Liver (tissue), 9 donors: ENCODE results near the gene CHDH. TPM values are rescaled to one million over a fixed set of nuclear protein-coding genes. Genes with fewer than 3 reads are reported as not detected.

Experiments
- DNase-seq: peaks from one replicate; pipeline ENCODE4 v3.0.0-alpha.2; 2017; ENCODE audit warnings: low spot score
- H3K27ac ChIP-seq, 2 donors: one replicate each; pipeline ENCODE4 v1.7.0; 2013; ENCODE audit warnings: inconsistent platforms in 2 of 2, low read length in 2 of 2, control low read depth in 1 of 2, low read depth in 1 of 2, mild to moderate bottlenecking in 1 of 2
- H3K27me3 ChIP-seq, 4 donors: one replicate each; pipeline versions ENCODE4 v1.6.1 to v1.7.0; 2013; ENCODE audit warnings: low read length in 3 of 4, inconsistent platforms in 1 of 4, mild to moderate bottlenecking in 1 of 4, moderate library complexity in 1 of 4; ENCODE audit not compliant: control insufficient read depth in 4 of 4, insufficient read depth in 4 of 4
- H3K36me3 ChIP-seq, 4 donors: one replicate each; pipeline versions ENCODE4 v1.6.1 to v1.7.0; 2013; ENCODE audit warnings: low read length in 3 of 4, mild to moderate bottlenecking in 3 of 4, low read depth in 1 of 4, moderate library complexity in 1 of 4; ENCODE audit not compliant: control insufficient read depth in 4 of 4, insufficient read depth in 3 of 4
- H3K4me1 ChIP-seq, 4 donors: one replicate each; pipeline versions ENCODE4 v1.6.1 to v1.7.0; 2013; ENCODE audit warnings: low read length in 3 of 4, mild to moderate bottlenecking in 3 of 4, moderate library complexity in 1 of 4; ENCODE audit not compliant: control insufficient read depth in 4 of 4, insufficient read depth in 4 of 4
- H3K4me3 ChIP-seq, 3 donors: one replicate each; pipeline versions ENCODE4 v1.6.1 to v1.7.0; 2013; ENCODE audit warnings: low read length in 3 of 3, control low read depth in 1 of 3, low read depth in 1 of 3, mild to moderate bottlenecking in 1 of 3
- H3K9ac ChIP-seq, 2 donors: one replicate each; pipeline ENCODE4 v1.7.0; 2013; ENCODE audit warnings: low read length in 2 of 2, mild to moderate bottlenecking in 2 of 2, moderate library complexity in 2 of 2, control low read depth in 1 of 2, low read depth in 1 of 2
- H3K9me3 ChIP-seq, 4 donors: one replicate each; pipeline versions ENCODE4 v1.6.1 to v1.7.0; 2013; ENCODE audit warnings: low read length in 3 of 4; ENCODE audit not compliant: control insufficient read depth in 4 of 4
- EGR1 ChIP-seq, 2 donors: IDR thresholded peaks; 2 replicates each; pipeline ENCODE4 v1.6.1; 2016 to 2018; ENCODE audit warnings: antibody characterized with exemption in 2 of 2, low read depth in 2 of 2
- FOXA1 ChIP-seq: IDR thresholded peaks from 2 replicates; pipeline ENCODE4 v1.6.1; 2016; ENCODE audit warnings: antibody characterized with exemption
- FOXA2 ChIP-seq: IDR thresholded peaks from 2 replicates; pipeline ENCODE4 v1.6.1; 2016; ENCODE audit warnings: antibody characterized with exemption
- GABPA ChIP-seq, 2 donors: IDR thresholded peaks in 1 of 2; conservative IDR thresholded peaks in 1 of 2; 2 replicates each; pipeline ENCODE4 v1.6.1; 2016; ENCODE audit warnings: antibody characterized with exemption in 2 of 2, mild to moderate bottlenecking in 1 of 2, moderate library complexity in 1 of 2
- HNF4A ChIP-seq, 2 donors: conservative IDR thresholded peaks; 2 replicates each; pipeline ENCODE4 v1.6.1; 2016; ENCODE audit warnings: antibody characterized with exemption in 2 of 2, mild to moderate bottlenecking in 2 of 2
- HNF4G ChIP-seq: IDR thresholded peaks from 2 replicates; pipeline ENCODE4 v1.6.1; 2016; ENCODE audit warnings: antibody characterized with exemption
- JUND ChIP-seq, 2 donors: IDR thresholded peaks; 2 replicates each; pipeline ENCODE4 v1.6.1; 2016; ENCODE audit warnings: antibody characterized with exemption in 2 of 2
- NR2F2 ChIP-seq: IDR thresholded peaks from 2 replicates; pipeline ENCODE4 v1.6.1; 2016; ENCODE audit warnings: antibody characterized with exemption
- RAD21 ChIP-seq, 2 donors: IDR thresholded peaks; 2 replicates each; pipeline ENCODE4 v1.6.1; 2016; ENCODE audit warnings: antibody characterized with exemption in 2 of 2, mild to moderate bottlenecking in 2 of 2
- RXRA ChIP-seq, 2 donors: IDR thresholded peaks; 2 replicates each; pipeline ENCODE4 v1.6.1; 2017 to 2018; ENCODE audit warnings: antibody characterized with exemption in 2 of 2, mild to moderate bottlenecking in 1 of 2
- SP1 ChIP-seq: IDR thresholded peaks from 2 replicates; pipeline ENCODE4 v1.6.1; 2018; ENCODE audit warnings: antibody characterized with exemption, mild to moderate bottlenecking
- TAF1 ChIP-seq: conservative IDR thresholded peaks from 2 replicates; pipeline ENCODE4 v1.6.1; 2016; ENCODE audit warnings: antibody characterized with exemption, mild to moderate bottlenecking
- YY1 ChIP-seq: IDR thresholded peaks from 2 replicates; pipeline ENCODE4 v1.6.1; 2016; ENCODE audit warnings: antibody characterized with exemption, mild to moderate bottlenecking
- WGBS: extraction: QIAGEN DNeasy Blood & Tissue Kit; methylation state at CpG from one replicate; pipeline ENCODE4 v1.1.7; 2013; 5-methylcytosine and 5-hydroxymethylcytosine counted together
- polyA plus RNA-seq, 2 donors: library from polyadenylated mRNA; stranded (reverse) in 1 of 2; unstranded in 1 of 2; fragments of 200-250 nt in 1 of 2; fragments of >200 nt in 1 of 2; fragmentation: Nextera tagmentation in 1 of 2; extraction: Ambion mirVana in 1 of 2; gene quantifications; one replicate each; pipeline versions ENCODE4 v1.2.1 to v1.2.3, GENCODE V29; 2013 to 2015
- total RNA-seq, 2 donors: library from RNA; depleted of rRNA; stranded (reverse); fragments of >200 nt; gene quantifications; one replicate each; pipeline ENCODE4 v1.2.3, GENCODE V29; 2014
- TF ChIP-seq, protein P1 (sequence below): fragments of 150-350 bp; IDR thresholded peaks from 2 replicates; pipeline ENCODE4 v1.5.1; 2017; ENCODE audit warnings: improper control_type of control experiment, low read depth, low read length; ENCODE audit not compliant: missing input control
- TF ChIP-seq, protein P2 (sequence below): IDR thresholded peaks from 2 replicates; pipeline ENCODE4 v1.6.1; 2016; ENCODE audit warnings: antibody characterized with exemption, mild to moderate bottlenecking
- TF ChIP-seq, protein P3 (sequence below): IDR thresholded peaks from 2 replicates; pipeline ENCODE4 v1.6.1; 2016; ENCODE audit warnings: antibody characterized with exemption
- TF ChIP-seq, protein P4 (sequence below): IDR thresholded peaks from 2 replicates; pipeline ENCODE4 v1.6.1; 2016; ENCODE audit warnings: antibody characterized with exemption
- TF ChIP-seq, protein P5 (sequence below): IDR thresholded peaks from 2 replicates; pipeline ENCODE4 v1.6.1; 2016; ENCODE audit warnings: antibody characterized with exemption
- donor health status: healthy.
- donor health status: healthy.
- donor health status: healthy.
- donor health status: healthy.
- donor health status: healthy.

CHDH gene
- total and polyA plus RNA-seq, 4 donors = 9.1 to 34.0 (median 21.2) TPM

DNA sequence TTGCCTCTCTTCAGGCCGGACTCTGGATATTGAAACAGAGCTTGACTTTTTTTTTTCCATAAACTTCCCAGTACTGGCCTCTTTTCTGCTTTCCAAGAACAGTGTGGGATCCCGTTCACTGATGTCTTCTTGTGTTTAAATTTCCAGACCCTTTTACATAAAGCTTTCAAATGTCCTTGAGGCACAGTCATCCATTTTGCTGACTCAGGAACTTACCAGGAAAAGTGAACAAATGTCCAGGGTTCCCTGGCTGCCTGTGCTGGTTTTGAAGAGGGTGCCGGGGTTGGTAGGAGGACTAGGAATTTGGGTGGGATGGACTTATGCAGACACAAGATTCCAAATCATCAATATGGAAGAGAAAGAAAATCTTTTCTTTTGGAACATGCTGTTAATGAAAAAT lies 68.1 kb downstream of the CHDH start:
- H3K9me3 ChIP-seq = no peaks in the 10 kb centered on the region
- no peaks in the 10 kb centered on the region for H3K36me3 ChIP-seq
- no peak overlapping the region for H3K27ac ChIP-seq
- WGBS = 95% methylated on average over 3 of the region's 3 CpGs
- H3K9ac ChIP-seq = no peak overlapping the region
- no peak for DNase-seq
- TF ChIP-seq SP1 = no peak
- TF ChIP-seq, protein P1, sequence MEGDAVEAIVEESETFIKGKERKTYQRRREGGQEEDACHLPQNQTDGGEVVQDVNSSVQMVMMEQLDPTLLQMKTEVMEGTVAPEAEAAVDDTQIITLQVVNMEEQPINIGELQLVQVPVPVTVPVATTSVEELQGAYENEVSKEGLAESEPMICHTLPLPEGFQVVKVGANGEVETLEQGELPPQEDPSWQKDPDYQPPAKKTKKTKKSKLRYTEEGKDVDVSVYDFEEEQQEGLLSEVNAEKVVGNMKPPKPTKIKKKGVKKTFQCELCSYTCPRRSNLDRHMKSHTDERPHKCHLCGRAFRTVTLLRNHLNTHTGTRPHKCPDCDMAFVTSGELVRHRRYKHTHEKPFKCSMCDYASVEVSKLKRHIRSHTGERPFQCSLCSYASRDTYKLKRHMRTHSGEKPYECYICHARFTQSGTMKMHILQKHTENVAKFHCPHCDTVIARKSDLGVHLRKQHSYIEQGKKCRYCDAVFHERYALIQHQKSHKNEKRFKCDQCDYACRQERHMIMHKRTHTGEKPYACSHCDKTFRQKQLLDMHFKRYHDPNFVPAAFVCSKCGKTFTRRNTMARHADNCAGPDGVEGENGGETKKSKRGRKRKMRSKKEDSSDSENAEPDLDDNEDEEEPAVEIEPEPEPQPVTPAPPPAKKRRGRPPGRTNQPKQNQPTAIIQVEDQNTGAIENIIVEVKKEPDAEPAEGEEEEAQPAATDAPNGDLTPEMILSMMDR = no peak
- TF ChIP-seq, protein P2, sequence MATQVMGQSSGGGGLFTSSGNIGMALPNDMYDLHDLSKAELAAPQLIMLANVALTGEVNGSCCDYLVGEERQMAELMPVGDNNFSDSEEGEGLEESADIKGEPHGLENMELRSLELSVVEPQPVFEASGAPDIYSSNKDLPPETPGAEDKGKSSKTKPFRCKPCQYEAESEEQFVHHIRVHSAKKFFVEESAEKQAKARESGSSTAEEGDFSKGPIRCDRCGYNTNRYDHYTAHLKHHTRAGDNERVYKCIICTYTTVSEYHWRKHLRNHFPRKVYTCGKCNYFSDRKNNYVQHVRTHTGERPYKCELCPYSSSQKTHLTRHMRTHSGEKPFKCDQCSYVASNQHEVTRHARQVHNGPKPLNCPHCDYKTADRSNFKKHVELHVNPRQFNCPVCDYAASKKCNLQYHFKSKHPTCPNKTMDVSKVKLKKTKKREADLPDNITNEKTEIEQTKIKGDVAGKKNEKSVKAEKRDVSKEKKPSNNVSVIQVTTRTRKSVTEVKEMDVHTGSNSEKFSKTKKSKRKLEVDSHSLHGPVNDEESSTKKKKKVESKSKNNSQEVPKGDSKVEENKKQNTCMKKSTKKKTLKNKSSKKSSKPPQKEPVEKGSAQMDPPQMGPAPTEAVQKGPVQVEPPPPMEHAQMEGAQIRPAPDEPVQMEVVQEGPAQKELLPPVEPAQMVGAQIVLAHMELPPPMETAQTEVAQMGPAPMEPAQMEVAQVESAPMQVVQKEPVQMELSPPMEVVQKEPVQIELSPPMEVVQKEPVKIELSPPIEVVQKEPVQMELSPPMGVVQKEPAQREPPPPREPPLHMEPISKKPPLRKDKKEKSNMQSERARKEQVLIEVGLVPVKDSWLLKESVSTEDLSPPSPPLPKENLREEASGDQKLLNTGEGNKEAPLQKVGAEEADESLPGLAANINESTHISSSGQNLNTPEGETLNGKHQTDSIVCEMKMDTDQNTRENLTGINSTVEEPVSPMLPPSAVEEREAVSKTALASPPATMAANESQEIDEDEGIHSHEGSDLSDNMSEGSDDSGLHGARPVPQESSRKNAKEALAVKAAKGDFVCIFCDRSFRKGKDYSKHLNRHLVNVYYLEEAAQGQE = no peak
- H3K4me3 ChIP-seq = no peak overlapping the region
- H3K27me3 ChIP-seq = no peaks in the 10 kb centered on the region
- H3K4me1 ChIP-seq = peaks cover 6 to 31% (median 23%) of the 10 kb centered on the region in 4 donors

DNA sequence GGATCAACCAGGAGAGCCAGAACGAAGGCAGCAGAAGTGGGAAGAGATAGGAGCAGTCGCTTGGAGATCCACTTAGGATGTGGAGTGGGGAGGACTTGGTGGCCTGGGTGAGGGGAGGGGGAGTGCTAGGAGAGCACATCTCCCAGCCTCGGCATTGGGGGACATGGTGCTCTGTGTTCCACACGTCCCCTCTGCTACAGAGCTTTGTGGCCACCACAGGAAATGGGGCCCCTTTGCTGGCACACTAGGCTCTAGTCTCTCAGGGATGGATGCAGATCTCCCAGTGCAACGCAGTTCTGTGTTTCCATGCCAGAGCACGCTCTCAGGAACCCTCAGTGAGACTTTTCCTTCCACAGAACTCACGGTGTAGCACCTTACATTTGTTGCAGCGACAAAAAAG lies 68.8 kb downstream of the CHDH start:
- Histone ChIP-seq H3K27me3 (no peaks in the 10 kb centered on the region), H3K4me3 (no peak overlapping the region), H3K4me1 (peaks cover 6 to 31% (median 23%) of the 10 kb centered on the region in 4 donors), H3K27ac (peak overlapping the region in 1 of 2 donors; percentile 31), H3K9ac (no peak overlapping the region), H3K9me3 (no peaks in the 10 kb centered on the region), H3K36me3 (no peaks in the 10 kb centered on the region)
- no peak for TF ChIP-seq EGR1 (IDR thresholded peaks at IDR 0.05; ENCODE audit: low read depth in 2 of 2)
- TF ChIP-seq GABPA (IDR thresholded peaks at IDR 0.05 in 1 of 2, conservative IDR thresholded peaks at IDR 0.05 in 1 of 2) = no peak
- no peak for TF ChIP-seq YY1
- TF ChIP-seq HNF4G = no peak
- TF ChIP-seq FOXA2 = no peak
- TF ChIP-seq, protein P3, sequence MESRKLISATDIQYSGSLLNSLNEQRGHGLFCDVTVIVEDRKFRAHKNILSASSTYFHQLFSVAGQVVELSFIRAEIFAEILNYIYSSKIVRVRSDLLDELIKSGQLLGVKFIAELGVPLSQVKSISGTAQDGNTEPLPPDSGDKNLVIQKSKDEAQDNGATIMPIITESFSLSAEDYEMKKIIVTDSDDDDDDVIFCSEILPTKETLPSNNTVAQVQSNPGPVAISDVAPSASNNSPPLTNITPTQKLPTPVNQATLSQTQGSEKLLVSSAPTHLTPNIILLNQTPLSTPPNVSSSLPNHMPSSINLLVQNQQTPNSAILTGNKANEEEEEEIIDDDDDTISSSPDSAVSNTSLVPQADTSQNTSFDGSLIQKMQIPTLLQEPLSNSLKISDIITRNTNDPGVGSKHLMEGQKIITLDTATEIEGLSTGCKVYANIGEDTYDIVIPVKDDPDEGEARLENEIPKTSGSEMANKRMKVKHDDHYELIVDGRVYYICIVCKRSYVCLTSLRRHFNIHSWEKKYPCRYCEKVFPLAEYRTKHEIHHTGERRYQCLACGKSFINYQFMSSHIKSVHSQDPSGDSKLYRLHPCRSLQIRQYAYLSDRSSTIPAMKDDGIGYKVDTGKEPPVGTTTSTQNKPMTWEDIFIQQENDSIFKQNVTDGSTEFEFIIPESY = no peak
- TF ChIP-seq TAF1 = no peak
- no peak for TF ChIP-seq RXRA (IDR thresholded peaks at IDR 0.05)
- TF ChIP-seq HNF4A (conservative IDR thresholded peaks at IDR 0.05) = no peak
- TF ChIP-seq JUND (IDR thresholded peaks at IDR 0.05) = no peak
- TF ChIP-seq, protein P4, sequence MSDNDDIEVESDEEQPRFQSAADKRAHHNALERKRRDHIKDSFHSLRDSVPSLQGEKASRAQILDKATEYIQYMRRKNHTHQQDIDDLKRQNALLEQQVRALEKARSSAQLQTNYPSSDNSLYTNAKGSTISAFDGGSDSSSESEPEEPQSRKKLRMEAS = no peak
- TF ChIP-seq, protein P5, sequence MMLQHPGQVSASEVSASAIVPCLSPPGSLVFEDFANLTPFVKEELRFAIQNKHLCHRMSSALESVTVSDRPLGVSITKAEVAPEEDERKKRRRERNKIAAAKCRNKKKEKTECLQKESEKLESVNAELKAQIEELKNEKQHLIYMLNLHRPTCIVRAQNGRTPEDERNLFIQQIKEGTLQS = no peak
- TF ChIP-seq SP1 = no peak
- TF ChIP-seq, protein P2 = no peak
- no peak for TF ChIP-seq FOXA1
- no peak for TF ChIP-seq NR2F2
- TF ChIP-seq RAD21 (IDR thresholded peaks at IDR 0.05) = no peak
- TF ChIP-seq, protein P1 = no peak
- WGBS = 90% methylated on average over 8 of the region's 8 CpGs
- DNase-seq = no peak
